ENCODE measurements around the gene CYP2J2. TPM values are rescaled to one million over a fixed set of nuclear protein-coding genes. Genes with fewer than 3 reads are reported as not detected.
A peak's percentile ranks its signal among the peaks of the same experiment; 100 is the strongest.
"Not testable (repeated sequence)": the region's sequence is repeated elsewhere in the genome, so short reads cannot be mapped to it uniquely, and the experiment has no call there.

The CYP2J2 gene
- total RNA-seq, 1 donor from 2014 or later: 0.13 TPM

GRCh38 chr1:59871746-59872145, 54.8 kb downstream of the CYP2J2 start:
- no peak for DNase-seq (ENCODE audit: low read depth in 2 of 2)

- no peak for DNase-seq (ENCODE audit: low read depth in 2 of 2)
Observed at GRCh38 chr1:59866462-59866861, 60.1 kb downstream of the CYP2J2 start.

GRCh38 chr1:59857679-59858354, 68.8 kb downstream of the CYP2J2 start:
- no peak for DNase-seq (ENCODE audit: low read depth in 2 of 2)

GRCh38 chr1:59856725-59857338, 69.7 kb downstream of the CYP2J2 start:
- peak in 1 of 2 donors; percentile 1 for DNase-seq (ENCODE audit: low read depth in 2 of 2)

GRCh38 chr1:59855297-59855696, 71.3 kb downstream of the CYP2J2 start:
- DNase-seq (ENCODE audit: low read depth in 2 of 2): not testable (repeated sequence)

- no peak for DNase-seq (ENCODE audit: low read depth in 2 of 2)
Observed at GRCh38 chr1:59852117-59852516, 74.5 kb downstream of the CYP2J2 start.

GRCh38 chr1:59846895-59847282, 79.7 kb downstream of the CYP2J2 start:
- DNase-seq (ENCODE audit: low read depth in 2 of 2): no peak

GRCh38 chr1:59846209-59846894, 80.2 kb downstream of the CYP2J2 start:
- no peak for DNase-seq (ENCODE audit: low read depth in 2 of 2)

- no peak for DNase-seq (ENCODE audit: low read depth in 2 of 2)
Observed at GRCh38 chr1:59845091-59845490, 81.5 kb downstream of the CYP2J2 start.

Other genes starting within 250 kb of the CYP2J2 start
- under 0.01 TPM in 2 replicates for gene HOOK1, start 111.8 kb downstream of the CYP2J2 start, total RNA-seq
- not detected in 2 replicates for gene C1orf87, start 147.0 kb upstream of the CYP2J2 start, total RNA-seq